ENCODE measurements around the gene MIER2. TPM values are rescaled to one million over a fixed set of nuclear protein-coding genes. Genes with fewer than 3 reads are reported as not detected.

Gene MIER2
- total RNA-seq, 1 experiment from 2014 or later, result 22.8 TPM

GRCh38 chr19:335072-335471 lies 9.5 kb downstream of the MIER2 start:
- intact Hi-C loops (cut with micrococcal nuclease; ENCODE audit: unreplicated experiment), result no loop called here
- no peak for DNase-seq
- no peak for TF ChIP-seq CTCF (IDR thresholded peaks at IDR 0.05; ENCODE audit: unreplicated experiment)
- CTCF ChIA-PET, result interaction anchor here (0.9 kb wide), 1 partner anchor 149 kb away, joined by 3 read pairs; no protein-coding TSS in a partner anchor
- no TSS peak for BruUV-seq (replicated peaks)
- H3K4me3 Mint-ChIP-seq (ENCODE audit: low read depth, unreplicated experiment), result no peak overlapping the region
- no peaks in the 10 kb centered on the region for H3K9me3 Mint-ChIP-seq (ENCODE audit: low read depth, unreplicated experiment)
- no peak overlapping the region for H3K27ac Mint-ChIP-seq (ENCODE audit: unreplicated experiment)
- H3K4me1 Mint-ChIP-seq (ENCODE audit: low read depth, unreplicated experiment), result no peaks in the 10 kb centered on the region
- peaks cover 22% of the 10 kb centered on the region for H3K36me3 Mint-ChIP-seq (ENCODE audit: insufficient read depth, unreplicated experiment)
- no peaks in the 10 kb centered on the region for H3K27me3 Mint-ChIP-seq (ENCODE audit: unreplicated experiment)

GRCh38 chr19:334296-335071 lies 10.1 kb downstream of the MIER2 start:
- Mint-ChIP-seq H3K27ac (ENCODE audit: unreplicated experiment) (no peak overlapping the region), H3K4me1 (ENCODE audit: low read depth, unreplicated experiment) (no peaks in the 10 kb centered on the region), H3K27me3 (ENCODE audit: unreplicated experiment) (no peaks in the 10 kb centered on the region), H3K9me3 (ENCODE audit: low read depth, unreplicated experiment) (no peaks in the 10 kb centered on the region), H3K4me3 (ENCODE audit: low read depth, unreplicated experiment) (no peak overlapping the region), H3K36me3 (ENCODE audit: insufficient read depth, unreplicated experiment) (peaks cover 18% of the 10 kb centered on the region)
- no peak for DNase-seq
- intact Hi-C loops (cut with micrococcal nuclease; ENCODE audit: unreplicated experiment), result no loop called here
- no peak for TF ChIP-seq CTCF (IDR thresholded peaks at IDR 0.05; ENCODE audit: unreplicated experiment)
- BruUV-seq (replicated peaks), result no TSS peak
- CTCF ChIA-PET, result interaction anchor here (0.9 kb wide), 1 partner anchor 150 kb away, joined by 3 read pairs; no protein-coding TSS in a partner anchor

- Mint-ChIP-seq H3K4me3 (ENCODE audit: low read depth, unreplicated experiment) (no peak overlapping the region), H3K27me3 (ENCODE audit: unreplicated experiment) (no peaks in the 10 kb centered on the region), H3K27ac (ENCODE audit: unreplicated experiment) (no peak overlapping the region), H3K4me1 (ENCODE audit: low read depth, unreplicated experiment) (no peaks in the 10 kb centered on the region), H3K9me3 (ENCODE audit: low read depth, unreplicated experiment) (peaks cover 3% of the 10 kb centered on the region), H3K36me3 (ENCODE audit: insufficient read depth, unreplicated experiment) (peaks cover 26% of the 10 kb centered on the region)
- no TSS peak for BruUV-seq (replicated peaks)
- no peak for TF ChIP-seq CTCF (IDR thresholded peaks at IDR 0.05; ENCODE audit: unreplicated experiment)
- no peak for DNase-seq
- intact Hi-C loops (cut with micrococcal nuclease; ENCODE audit: unreplicated experiment), result no loop called here
- CTCF ChIA-PET, result no interaction called here
Observed at GRCh38 chr19:330503-330902, 14.1 kb downstream of the MIER2 start.

- TF ChIP-seq CTCF (IDR thresholded peaks at IDR 0.05; ENCODE audit: unreplicated experiment), result no peak
- no peak for DNase-seq
- no TSS peak for BruUV-seq (replicated peaks)
- intact Hi-C loops (cut with micrococcal nuclease; ENCODE audit: unreplicated experiment), result no loop called here
- Mint-ChIP-seq H3K27me3 (ENCODE audit: unreplicated experiment) (no peaks in the 10 kb centered on the region), H3K4me3 (ENCODE audit: low read depth, unreplicated experiment) (no peak overlapping the region), H3K36me3 (ENCODE audit: insufficient read depth, unreplicated experiment) (peaks cover 27% of the 10 kb centered on the region), H3K9me3 (ENCODE audit: low read depth, unreplicated experiment) (peaks cover 3% of the 10 kb centered on the region), H3K4me1 (ENCODE audit: low read depth, unreplicated experiment) (no peaks in the 10 kb centered on the region), H3K27ac (ENCODE audit: unreplicated experiment) (no peak overlapping the region)
- CTCF ChIA-PET, result no interaction called here
Observed at GRCh38 chr19:329876-330275, 14.7 kb downstream of the MIER2 start.
